ENCODE data around the gene HS3ST1.

DNA sequence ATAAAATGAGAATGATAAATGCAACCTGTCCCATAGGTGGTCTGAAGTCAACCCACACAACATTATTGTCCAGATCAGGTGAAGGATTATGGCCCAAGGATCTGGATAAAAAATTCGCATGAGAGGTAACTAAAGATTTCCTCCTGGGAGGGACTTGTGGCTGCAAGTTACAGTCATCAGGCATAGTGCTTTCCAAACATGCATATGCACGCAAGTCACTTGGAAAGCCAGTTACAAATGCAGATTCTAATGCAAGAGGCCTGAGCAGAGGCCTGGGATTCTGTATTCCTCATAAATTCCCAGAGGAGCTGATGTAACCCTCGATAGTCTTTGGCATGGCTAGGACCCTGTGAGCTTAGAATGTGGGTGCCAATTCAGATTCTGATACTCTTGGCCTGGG, 21.1 kb downstream of the HS3ST1 start:
- TF ChIP-seq POLR2A (IDR thresholded peaks at IDR 0.05) (no peak), CTCF (IDR thresholded peaks at IDR 0.05) (no peak)
